ENCODE measurements around the gene MRPL27. TPM values are rescaled to one million over a fixed set of nuclear protein-coding genes. Genes with fewer than 3 reads are reported as not detected.

MRPL27 gene
- total and polyA plus RNA-seq, 2 donors (not counting 1 experiment from before 2014, with no cell fraction given), result 32.5 to 40.2 TPM

GRCh38 chr17:50328363-50329325 lies 44.3 kb downstream of the MRPL27 start:
- Mint-ChIP-seq H3K27ac (no peak overlapping the region), H3K9me3 (ENCODE audit: insufficient read depth) (no peaks in the 10 kb centered on the region), H3K4me3 (no peak overlapping the region), H3K27me3 (peaks cover 12% of the 10 kb centered on the region), H3K4me1 (no peaks in the 10 kb centered on the region)
- Histone ChIP-seq H3K27ac (ENCODE audit: low read length in 2 of 2) (no peak overlapping the region), H3K4me2 (replicated peaks; ENCODE audit: low read depth, low read length, poor library complexity, severe bottlenecking) (no peak overlapping the region), H4K20me1 (ENCODE audit: control insufficient read depth, insufficient read depth, low read length, poor library complexity, severe bottlenecking) (no peaks in the 10 kb centered on the region), H3K9ac (ENCODE audit: low read length) (no peak overlapping the region), H2AFZ (ENCODE audit: insufficient read depth, low read depth, low read length, poor library complexity, severe bottlenecking) (no peak overlapping the region), H3K4me3 (ENCODE audit: control extremely low read depth in 1 of 5, extremely low read depth in 1 of 5, insufficient read depth in 1 of 5, low read depth in 2 of 5, low read length in 4 of 5) (no peak overlapping the region), H3K27me3 (replicated peaks in 1 of 4; ENCODE audit: control extremely low read depth in 1 of 4, control insufficient read depth in 3 of 4, insufficient read depth in 4 of 4, low read length in 3 of 4) (peaks cover 0 to 3% (median 0%) of the 10 kb centered on the region in 4 experiments), H3K79me2 (ENCODE audit: control insufficient read depth, insufficient read depth, low read length) (no peaks in the 10 kb centered on the region), H3K4me1 (ENCODE audit: control insufficient read depth in 2 of 2, insufficient read depth in 2 of 2, low read length in 2 of 2) (no peaks in the 10 kb centered on the region), H3K9me3 (ENCODE audit: control extremely low read depth in 1 of 3, control insufficient read depth in 2 of 3, insufficient read depth in 1 of 3, low read length in 2 of 3) (peaks cover 0 to 3% (median 0%) of the 10 kb centered on the region in 3 donors), H3K36me3 (replicated peaks in 1 of 2; ENCODE audit: control extremely low read depth in 1 of 2, control insufficient read depth in 1 of 2, extremely low read depth in 1 of 2, insufficient read depth in 2 of 2, low read length in 1 of 2) (no peaks in the 10 kb centered on the region)
- POLR2A ChIA-PET, result no interaction called here
- no peak for ATAC-seq (ENCODE audit: low read depth)
- intact Hi-C loops (cut with micrococcal nuclease), result no loop called here
- no peak for TF ChIP-seq CTCF (IDR thresholded peaks at IDR 0.05)
- TF ChIP-seq EZH2 (IDR thresholded peaks at IDR 0.05; ENCODE audit: borderline replicate concordance, insufficient read depth, low read depth, low read length, poor library complexity, severe bottlenecking), result no peak
- no peak for DNase-seq
- 91% methylated on average over 16 of the region's 21 CpGs for WGBS (ENCODE audit: insufficient coverage)
- CTCF ChIA-PET, result no interaction called here

- H3K27ac ChIP-seq (ENCODE audit: low read length in 2 of 2), result no peak overlapping the region
- ATAC-seq (ENCODE audit: low read depth), result no peak
- Mint-ChIP-seq H3K27ac (no peak overlapping the region), H3K27me3 (peaks cover 5% of the 10 kb centered on the region), H3K4me1 (no peaks in the 10 kb centered on the region), H3K9me3 (ENCODE audit: insufficient read depth) (no peaks in the 10 kb centered on the region), H3K4me3 (no peak overlapping the region)
- intact Hi-C loops (cut with micrococcal nuclease), result no loop called here
- no peak overlapping the region for H3K9ac ChIP-seq (ENCODE audit: low read length)
- peaks cover 0 to 3% (median 0%) of the 10 kb centered on the region in 3 donors for H3K9me3 ChIP-seq (ENCODE audit: control extremely low read depth in 1 of 3, control insufficient read depth in 2 of 3, insufficient read depth in 1 of 3, low read length in 2 of 3)
- TF ChIP-seq EZH2 (IDR thresholded peaks at IDR 0.05; ENCODE audit: borderline replicate concordance, insufficient read depth, low read depth, low read length, poor library complexity, severe bottlenecking) (no peak), CTCF (IDR thresholded peaks at IDR 0.05) (no peak)
- H3K36me3 ChIP-seq (replicated peaks in 1 of 2; ENCODE audit: control extremely low read depth in 1 of 2, control insufficient read depth in 1 of 2, extremely low read depth in 1 of 2, insufficient read depth in 2 of 2, low read length in 1 of 2), result no peaks in the 10 kb centered on the region
- ChIA-PET POLR2A (no interaction called here), CTCF (no interaction called here)
- H2AFZ ChIP-seq (ENCODE audit: insufficient read depth, low read depth, low read length, poor library complexity, severe bottlenecking), result no peak overlapping the region
- H3K27me3 ChIP-seq (replicated peaks in 1 of 4; ENCODE audit: control extremely low read depth in 1 of 4, control insufficient read depth in 3 of 4, insufficient read depth in 4 of 4, low read length in 3 of 4), result no peaks in the 10 kb centered on the region
- H4K20me1 ChIP-seq (ENCODE audit: control insufficient read depth, insufficient read depth, low read length, poor library complexity, severe bottlenecking), result no peaks in the 10 kb centered on the region
- no peaks in the 10 kb centered on the region for H3K4me1 ChIP-seq (ENCODE audit: control insufficient read depth in 2 of 2, insufficient read depth in 2 of 2, low read length in 2 of 2)
- DNase-seq, result no peak
- 74% methylated on average over 5 of the region's 9 CpGs for WGBS (ENCODE audit: insufficient coverage)
- no peak overlapping the region for H3K4me2 ChIP-seq (replicated peaks; ENCODE audit: low read depth, low read length, poor library complexity, severe bottlenecking)
- no peak overlapping the region for H3K4me3 ChIP-seq (ENCODE audit: control extremely low read depth in 1 of 5, extremely low read depth in 1 of 5, insufficient read depth in 1 of 5, low read depth in 2 of 5, low read length in 4 of 5)
- H3K79me2 ChIP-seq (ENCODE audit: control insufficient read depth, insufficient read depth, low read length), result no peaks in the 10 kb centered on the region
Measured at GRCh38 chr17:50326831-50327364, 46.1 kb downstream of the MRPL27 start.

Data from B cell (primary cell).